GM19193 (cell line): ENCODE results near the gene CSF3R.

Experiments used
- POLR2A ChIP-seq: IDR thresholded peaks from 4 replicates; pipeline ENCODE4 v1.6.1; 2011; ENCODE audit not compliant: insufficient read depth, insufficient read length; ENCODE audit errors: extremely low read depth

The CSF3R gene

DNA sequence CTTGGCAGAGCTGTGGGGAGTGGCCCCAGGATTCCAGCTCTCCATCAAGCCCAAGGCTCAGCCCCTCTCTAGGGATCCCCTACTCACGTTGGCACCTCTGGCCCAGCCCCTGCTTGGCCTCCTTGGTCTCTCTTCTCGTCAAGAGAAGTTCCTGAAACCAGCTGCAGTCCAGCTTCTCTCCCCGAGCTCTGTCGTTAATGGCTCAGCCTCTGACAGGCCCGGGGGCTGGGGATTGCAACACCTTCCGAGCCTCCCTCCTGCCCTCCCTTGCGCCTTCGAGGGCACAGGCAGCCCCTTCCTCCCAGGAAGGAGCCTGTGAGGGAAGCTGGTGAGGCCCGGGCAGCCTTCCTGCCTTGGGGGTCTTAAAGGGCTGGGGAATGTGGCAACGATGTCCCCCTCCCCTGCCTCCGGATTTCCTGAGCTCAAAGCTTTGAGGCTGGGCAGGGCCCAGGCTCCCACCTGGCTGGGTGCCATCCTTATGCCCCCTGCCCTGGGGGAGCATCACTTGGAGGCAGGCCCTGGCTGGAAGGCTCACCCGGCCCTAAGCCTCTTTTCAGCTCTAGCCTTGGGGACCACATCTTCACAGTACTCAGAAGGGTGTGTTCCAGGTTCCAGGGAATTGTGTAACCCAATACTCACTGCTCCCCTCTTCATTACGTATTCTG, at the start of gene CSF3R:
CSF3R (minus strand) TSS at position 190 of the 665 bp plus-strand sequence. CDS start 3,417 bp downstream, outside the sequence.
- TF ChIP-seq POLR2A, result no peak

DNA sequence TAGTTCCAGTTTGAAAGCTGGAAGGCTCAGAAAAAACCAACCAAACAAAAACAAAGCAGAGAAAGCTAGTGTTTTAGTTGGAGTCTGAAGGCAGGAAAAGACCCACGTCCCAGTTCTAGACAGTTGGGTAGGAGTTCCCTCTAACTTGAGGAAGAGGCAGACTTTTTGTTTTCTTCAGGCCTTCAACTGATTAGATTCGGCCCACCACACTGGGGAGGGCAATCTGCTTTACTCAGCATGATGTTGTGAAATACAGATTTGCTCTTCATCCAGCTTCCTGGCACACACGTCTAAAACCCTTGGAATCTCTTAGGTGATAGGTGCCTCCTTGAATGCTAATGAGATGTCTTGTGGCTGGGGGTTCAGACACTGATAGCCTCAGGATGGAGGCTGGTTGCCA, 49.1 kb upstream of the CSF3R start:
- TF ChIP-seq POLR2A, result no peak

DNA sequence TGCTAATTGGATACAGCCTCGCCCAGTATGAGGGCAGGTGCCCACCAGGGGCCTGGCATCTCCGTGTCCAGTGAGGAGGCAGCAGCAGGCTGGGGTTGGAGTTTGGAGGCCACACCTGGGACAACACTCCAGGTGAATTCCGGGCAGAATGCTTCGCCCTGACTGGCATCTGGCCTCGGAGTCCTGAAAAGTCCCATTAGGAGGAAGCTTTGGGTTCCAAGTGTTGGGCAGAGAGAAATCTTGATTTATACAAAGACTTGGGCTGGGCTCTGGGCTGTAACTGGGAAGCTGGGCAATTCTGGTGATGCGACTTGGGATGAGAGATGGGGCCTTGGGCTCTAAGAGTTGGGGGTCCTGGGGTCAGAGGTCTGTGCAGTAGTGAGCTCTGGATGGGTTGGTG, 48.1 kb upstream of the CSF3R start:
- TF ChIP-seq POLR2A, result no peak

DNA sequence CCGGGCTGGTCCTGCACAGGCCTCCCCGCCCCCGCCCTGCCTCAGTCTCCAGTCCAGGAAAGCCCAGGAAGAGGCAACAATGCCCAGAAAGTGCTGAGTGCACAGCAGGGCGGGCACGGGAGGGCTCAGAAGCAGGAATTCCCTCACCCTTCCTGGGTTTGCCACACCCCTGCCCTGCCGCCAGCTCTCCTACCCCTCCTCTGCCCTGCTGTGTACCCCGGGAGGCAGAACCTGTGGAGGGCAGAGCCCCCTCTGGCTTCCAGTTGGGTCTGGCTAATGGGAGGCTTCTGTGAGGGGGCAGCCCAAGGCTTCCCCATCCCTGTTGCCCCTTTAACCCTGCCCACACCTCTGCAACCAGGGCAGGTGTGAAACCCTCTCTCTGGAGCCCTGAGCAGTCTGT, 47.5 kb upstream of the CSF3R start:
- TF ChIP-seq POLR2A, result no peak

DNA sequence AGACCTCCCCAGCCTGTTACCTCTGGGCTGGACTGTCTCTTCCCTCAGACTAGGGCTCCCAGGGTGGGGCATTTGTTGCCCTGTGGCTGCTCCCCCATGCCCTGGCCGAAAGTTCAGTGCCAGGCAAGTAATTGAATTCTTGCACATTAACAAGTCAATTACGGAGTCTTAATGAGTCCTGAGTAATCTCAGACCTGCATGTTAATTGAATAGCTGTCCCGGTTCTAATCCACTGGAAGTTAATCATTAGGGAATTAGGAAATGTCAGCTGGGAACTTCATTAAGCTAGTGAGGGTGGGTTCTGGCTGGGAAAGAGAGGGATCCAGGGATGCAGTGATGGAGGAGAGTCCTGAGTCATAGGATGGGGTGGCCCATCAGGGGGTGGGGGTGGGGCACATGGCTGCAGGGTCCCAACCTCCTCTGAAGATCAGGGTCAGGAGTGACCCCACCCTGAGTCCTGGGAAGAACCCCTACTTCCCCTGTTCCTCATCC, 47.1 kb upstream of the CSF3R start:
- TF ChIP-seq POLR2A, result no peak

DNA sequence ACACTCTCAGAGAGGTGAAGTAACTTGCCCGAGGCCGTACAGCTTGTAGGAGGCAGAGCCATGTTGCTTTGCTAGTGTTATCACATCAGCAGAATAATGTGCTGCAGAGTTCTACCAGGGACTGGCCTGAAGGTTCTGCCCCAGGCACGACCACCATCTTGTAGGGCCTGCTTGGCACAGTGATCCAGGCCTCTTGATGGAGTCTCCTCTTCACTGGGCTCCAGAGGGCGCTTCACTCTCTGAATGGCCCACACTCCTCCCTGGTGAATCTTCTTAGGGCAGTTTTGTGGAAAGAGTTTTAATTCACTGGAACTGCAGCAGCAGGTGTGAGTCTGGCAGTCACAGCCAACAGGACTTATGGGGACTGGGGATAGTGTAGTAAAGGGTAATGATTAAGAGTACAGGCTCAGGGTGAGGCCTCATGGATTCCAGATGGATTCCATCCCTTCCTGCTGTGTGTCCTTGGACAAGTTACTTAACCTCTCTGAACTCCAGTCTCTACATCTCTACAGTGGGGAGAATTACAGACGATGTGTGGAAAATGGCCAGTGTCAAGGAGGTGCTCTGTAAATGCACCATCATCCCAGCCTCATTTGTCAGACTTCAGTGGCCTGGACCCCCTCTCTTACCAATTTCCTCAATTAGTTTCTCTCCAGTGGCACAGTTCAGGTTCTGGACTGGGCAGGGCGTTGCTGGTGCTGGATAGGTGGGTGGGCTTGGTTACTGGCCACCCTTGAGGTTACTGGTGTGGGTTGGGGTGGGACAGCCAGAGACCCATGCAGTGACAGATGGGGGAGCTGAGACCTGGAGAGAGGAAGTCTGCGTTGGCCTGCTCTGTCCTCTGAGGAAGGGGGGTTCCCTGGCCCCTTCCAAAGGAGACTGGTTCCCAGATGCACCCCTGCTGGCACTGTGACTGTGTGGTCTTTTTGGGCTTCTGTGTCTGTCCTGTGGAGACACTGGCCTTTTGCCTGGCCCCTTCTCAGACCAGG, 45.9 kb upstream of the CSF3R start:
- TF ChIP-seq POLR2A, result no peak

DNA sequence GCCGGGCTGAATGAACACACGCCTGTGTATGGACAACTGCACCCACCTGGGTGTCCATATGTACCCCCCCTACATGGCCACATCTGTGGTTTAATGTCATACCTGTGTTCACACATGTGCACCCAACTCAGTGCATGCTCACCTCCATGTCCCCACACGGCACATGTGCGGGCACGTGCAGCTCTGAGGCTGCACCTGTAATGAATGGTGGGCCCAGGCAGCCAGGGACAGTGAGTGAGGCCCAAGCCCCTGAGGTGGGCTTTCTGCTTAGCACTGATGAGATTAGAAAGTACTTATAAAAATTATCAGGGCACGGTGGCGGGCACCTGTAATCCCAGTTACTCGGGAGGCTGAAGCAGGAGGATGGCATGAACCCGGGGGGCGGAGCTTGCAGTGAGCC, 42.5 kb upstream of the CSF3R start:
- TF ChIP-seq POLR2A, result no peak

DNA sequence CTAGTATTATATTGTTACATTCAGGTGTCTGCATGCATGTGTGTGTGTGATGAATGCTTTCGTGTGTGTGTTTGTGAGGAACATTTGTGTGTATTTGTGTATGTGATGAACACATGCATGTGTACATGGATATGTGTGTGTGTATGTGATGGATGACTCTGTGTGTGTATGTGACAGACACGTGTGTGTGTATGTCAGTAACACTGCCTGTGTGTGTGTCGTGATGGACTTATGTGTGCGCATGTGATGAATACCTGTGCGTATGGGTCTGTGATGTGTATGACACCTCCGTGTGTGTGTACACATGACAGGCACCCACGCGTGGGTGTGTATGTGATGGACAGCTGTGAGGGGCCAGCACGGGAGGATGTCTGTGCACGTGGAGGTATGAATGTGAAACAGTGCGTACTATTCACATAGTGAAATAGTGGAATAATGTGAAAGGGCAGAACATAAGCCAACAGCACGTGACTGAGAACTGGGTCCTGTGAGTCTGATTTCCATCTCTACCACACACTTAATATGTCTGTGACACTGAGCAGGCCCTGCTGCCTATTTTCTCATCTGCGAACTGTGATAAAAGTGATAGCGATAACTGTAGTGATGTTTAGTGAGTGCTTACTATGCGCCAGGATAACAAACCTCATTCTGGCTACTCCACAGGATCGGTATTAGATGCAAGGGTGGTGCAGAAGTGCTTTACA, 41.8 kb upstream of the CSF3R start:
- no peak for TF ChIP-seq POLR2A

DNA sequence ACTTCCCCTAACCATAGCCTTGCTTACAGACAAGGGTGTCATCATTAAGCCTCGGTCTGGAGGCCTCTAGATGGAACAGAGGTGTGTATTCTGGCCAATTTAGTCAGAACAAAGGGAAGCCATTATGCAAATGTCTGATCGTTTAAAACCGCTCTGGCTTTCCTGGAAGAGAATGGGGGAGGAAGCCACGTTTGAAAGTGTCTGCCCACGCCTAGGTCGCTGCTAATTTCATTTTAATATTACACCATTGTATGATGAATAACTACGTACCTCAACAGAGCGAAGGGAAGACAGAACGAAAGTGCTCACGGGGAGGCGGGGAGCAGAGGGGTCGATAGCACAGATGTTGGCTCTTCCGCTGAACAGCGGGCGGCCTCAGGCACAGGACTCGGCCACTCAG, 41.1 kb upstream of the CSF3R start:
- TF ChIP-seq POLR2A, result no peak

DNA sequence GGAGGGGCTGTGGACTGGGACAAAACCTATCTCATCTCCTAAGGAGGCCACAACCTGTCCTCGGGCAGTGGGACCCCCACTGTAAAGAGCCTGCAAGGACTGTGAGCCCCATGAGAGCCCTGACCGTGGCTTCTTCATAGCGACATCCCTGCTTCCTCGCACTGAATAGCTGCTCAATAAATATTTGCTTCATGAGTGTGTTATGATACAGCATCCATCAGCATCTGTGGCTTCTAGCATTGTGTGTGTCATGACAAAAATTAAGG, 40.5 kb upstream of the CSF3R start:
- no peak for TF ChIP-seq POLR2A

DNA sequence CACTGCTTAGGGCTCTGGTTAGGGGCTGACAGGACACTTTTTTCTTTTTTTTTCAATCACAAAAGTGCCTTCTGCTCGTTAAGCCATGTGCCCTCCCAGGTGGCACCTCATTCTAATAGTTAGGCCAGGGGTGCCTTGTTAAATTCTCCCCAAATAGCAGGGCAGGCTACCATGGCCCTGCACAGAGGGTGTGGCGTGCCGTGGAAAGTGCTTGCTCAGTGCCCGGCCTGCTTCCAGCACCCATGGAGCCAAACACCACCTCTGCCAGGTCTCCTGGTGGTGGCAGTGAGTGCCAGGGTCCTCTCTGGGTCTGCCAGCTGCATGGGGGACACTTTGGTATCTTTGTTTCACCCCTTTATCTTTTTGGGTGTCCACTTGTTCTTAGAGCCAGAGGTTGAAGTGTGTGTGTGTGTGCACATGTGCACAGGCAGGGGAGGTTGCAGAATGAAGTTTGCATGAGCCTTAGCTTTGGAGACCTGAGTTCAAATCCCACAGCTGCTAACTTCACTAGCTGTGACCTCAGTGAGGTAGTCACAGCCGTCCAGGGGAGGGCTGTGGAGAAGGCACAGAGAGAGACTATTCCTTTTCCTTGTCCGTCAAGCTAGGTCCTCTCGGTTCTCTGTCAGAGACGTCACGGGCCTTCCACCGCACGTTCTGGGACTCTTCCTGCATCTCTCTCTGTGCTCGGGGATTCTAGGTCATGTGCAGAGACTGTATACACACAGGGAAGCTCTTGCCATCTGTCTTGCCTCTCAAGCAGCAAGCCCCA, 39.9 kb upstream of the CSF3R start:
- no peak for TF ChIP-seq POLR2A

DNA sequence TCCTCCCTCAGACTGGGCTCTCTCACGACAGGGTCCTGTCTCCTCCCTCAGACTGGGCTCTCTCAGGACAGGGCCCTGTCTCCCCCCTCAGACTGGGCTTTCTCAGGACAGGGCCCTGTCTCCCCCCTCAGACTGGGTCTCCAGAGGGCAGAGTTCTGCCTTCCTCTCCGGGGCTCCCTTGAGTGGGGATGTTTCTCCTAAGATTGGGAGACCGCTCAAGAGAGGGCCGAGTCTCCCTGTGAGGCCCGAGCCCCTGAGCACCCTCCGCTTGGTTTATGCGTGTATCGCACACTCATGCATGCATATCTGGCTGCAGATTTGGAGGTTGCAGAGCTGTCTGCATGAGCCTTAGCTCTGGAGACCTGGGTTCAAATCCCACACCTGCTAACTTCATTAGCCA, 39.3 kb upstream of the CSF3R start:
- no peak for TF ChIP-seq POLR2A

DNA sequence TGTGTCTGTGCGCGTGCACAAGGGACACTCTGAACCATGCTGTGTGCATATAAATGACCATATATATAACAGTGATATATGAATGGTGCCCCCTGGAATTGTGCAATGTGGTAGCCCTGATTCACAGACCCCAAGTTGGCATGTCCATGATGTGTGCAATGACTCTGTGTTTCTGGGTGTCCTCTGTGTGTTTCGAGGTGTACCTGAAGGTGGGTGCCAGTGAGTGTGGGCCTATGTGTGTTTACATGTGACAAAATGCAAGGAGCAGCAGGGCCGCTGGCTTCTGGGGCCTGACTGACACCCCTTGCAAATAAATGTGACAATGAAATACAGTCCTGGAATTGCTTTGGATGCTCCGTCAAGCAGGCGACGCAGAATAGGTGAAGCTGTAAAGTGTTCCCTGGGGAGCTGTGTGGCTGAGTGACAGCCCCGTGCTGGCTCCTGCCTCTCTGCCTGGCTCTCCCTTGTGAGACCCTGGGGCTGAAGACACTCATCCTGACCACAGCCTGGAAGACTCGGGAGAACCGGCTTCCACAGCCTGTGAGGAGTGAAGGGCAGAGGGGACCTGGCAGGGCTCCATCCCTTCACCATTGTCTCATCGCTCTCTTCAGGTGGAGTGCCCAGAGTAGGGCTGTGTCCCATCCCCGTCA, 38.2 kb upstream of the CSF3R start:
- TF ChIP-seq POLR2A, result no peak

DNA sequence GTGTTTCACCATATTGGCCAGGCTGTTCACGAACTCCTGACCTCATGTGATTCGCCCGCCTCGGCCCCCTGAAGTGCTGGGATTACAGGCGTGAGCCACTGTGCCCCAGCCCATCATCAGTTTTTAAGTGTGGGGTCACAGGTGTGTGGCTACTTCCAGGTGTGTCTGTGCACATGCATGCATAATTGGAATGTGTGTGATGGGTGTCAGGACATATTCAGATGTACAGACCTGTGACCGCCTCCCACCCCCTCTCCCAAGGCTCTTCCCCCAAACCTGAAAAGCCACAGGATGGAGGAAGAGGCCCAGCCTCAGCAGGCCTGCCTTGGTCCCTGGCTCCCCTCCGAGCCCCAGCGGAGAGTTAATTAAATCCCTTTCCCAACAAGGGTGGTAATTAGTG, 37.3 kb upstream of the CSF3R start:
- no peak for TF ChIP-seq POLR2A

DNA sequence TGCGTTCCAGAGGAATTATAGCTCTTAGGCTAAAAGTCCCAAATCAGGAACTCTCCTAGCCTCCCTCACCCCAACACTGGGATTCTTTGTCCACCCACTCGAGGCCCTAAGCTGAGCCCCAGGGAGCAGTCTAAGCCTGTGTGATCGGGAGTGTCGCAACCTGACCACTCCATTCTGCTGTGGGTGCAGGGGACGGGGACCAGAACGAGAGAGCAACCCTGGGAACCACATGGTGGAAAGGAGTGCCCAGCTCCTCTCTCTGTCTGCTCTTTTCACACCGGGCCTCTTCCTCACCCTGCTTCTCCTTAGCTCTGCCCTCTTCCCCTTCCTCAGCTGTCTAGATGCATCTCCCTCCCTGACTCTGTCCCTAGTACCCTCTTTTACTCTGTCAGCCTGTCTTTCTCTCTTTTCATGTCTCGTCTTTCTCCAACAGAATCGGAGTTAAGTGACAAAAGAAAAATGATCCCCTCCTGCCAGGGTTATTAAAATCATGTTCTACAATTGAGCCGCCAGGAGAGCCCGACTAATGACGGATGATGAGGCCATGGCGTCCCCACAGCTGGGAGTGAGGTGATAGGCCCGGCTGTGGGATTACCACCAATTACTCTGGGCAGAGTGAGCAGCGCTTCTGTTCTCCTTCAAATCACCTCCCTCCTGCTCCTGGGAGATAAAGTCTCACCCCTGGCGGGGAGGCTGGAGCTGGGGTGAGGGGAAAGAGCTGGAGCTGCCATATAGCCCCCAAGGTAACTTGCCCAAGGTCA, 34.5 kb upstream of the CSF3R start:
- no peak for TF ChIP-seq POLR2A
